ENCODE data around the gene CST9. TPM values are rescaled to one million over a fixed set of nuclear protein-coding genes. Genes with fewer than 3 reads are reported as not detected.

CST9 gene
- total RNA-seq, 1 experiment from 2014 or later = not detected

GRCh38 chr20:23604306-23604705 is 1.4 kb downstream of the CST9 start:
- Histone ChIP-seq H3K9ac (ENCODE audit: low read length) (no peak overlapping the region), H3K4me1 (ENCODE audit: control insufficient read depth in 1 of 2, insufficient read depth in 2 of 2, low read length in 2 of 2) (no peaks in the 10 kb centered on the region), H4K20me1 (ENCODE audit: insufficient read depth) (no peaks in the 10 kb centered on the region), H3K4me2 (ENCODE audit: low read length) (no peak overlapping the region), H3K27ac (ENCODE audit: low read depth, low read length) (no peak overlapping the region), H3K4me3 (replicated peaks in 1 of 2; ENCODE audit: low read depth in 1 of 2, low read length in 2 of 2) (no peak overlapping the region), H3K9me3 (ENCODE audit: control insufficient read depth in 1 of 2, insufficient read depth in 1 of 2, low read depth in 1 of 2, low read length in 2 of 2) (no peaks in the 10 kb centered on the region), H3K27me3 (ENCODE audit: insufficient read depth, low read length) (peaks cover 25% of the 10 kb centered on the region), H3K79me2 (ENCODE audit: insufficient read depth, low read length) (no peaks in the 10 kb centered on the region), H3K9me2 (ENCODE audit: insufficient read depth) (no peaks in the 10 kb centered on the region), H3K36me3 (ENCODE audit: control insufficient read depth in 1 of 2, insufficient read depth in 2 of 2, low read length in 2 of 2) (no peaks in the 10 kb centered on the region), H2AFZ (ENCODE audit: low read depth, low read length, poor library complexity, severe bottlenecking) (no peak overlapping the region)
- RAD21 ChIA-PET (ENCODE audit: low non-redundant PET in 1 of 2, low total read pairs in 2 of 2, uncharacterized antibody in 2 of 2, unreplicated experiment in 2 of 2) = no interaction called here
- TF ChIP-seq POLR2A (IDR thresholded peaks at IDR 0.05; ENCODE audit: borderline replicate concordance, extremely low read depth, insufficient read depth, insufficient read length) = no peak
- TF ChIP-seq ZFX (IDR thresholded peaks at IDR 0.05) = no peak
- TF ChIP-seq ZNF274 (IDR thresholded peaks at IDR 0.05; ENCODE audit: low read depth, low read length) = no peak
- TF ChIP-seq SRF (IDR thresholded peaks at IDR 0.05; ENCODE audit: low read depth) = no peak
- TF ChIP-seq, protein P1, sequence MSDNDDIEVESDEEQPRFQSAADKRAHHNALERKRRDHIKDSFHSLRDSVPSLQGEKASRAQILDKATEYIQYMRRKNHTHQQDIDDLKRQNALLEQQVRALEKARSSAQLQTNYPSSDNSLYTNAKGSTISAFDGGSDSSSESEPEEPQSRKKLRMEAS (IDR thresholded peaks at IDR 0.05) = no peak
- TF ChIP-seq, protein P2, sequence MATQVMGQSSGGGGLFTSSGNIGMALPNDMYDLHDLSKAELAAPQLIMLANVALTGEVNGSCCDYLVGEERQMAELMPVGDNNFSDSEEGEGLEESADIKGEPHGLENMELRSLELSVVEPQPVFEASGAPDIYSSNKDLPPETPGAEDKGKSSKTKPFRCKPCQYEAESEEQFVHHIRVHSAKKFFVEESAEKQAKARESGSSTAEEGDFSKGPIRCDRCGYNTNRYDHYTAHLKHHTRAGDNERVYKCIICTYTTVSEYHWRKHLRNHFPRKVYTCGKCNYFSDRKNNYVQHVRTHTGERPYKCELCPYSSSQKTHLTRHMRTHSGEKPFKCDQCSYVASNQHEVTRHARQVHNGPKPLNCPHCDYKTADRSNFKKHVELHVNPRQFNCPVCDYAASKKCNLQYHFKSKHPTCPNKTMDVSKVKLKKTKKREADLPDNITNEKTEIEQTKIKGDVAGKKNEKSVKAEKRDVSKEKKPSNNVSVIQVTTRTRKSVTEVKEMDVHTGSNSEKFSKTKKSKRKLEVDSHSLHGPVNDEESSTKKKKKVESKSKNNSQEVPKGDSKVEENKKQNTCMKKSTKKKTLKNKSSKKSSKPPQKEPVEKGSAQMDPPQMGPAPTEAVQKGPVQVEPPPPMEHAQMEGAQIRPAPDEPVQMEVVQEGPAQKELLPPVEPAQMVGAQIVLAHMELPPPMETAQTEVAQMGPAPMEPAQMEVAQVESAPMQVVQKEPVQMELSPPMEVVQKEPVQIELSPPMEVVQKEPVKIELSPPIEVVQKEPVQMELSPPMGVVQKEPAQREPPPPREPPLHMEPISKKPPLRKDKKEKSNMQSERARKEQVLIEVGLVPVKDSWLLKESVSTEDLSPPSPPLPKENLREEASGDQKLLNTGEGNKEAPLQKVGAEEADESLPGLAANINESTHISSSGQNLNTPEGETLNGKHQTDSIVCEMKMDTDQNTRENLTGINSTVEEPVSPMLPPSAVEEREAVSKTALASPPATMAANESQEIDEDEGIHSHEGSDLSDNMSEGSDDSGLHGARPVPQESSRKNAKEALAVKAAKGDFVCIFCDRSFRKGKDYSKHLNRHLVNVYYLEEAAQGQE (IDR thresholded peaks at IDR 0.05; ENCODE audit: low read depth) = no peak
- BruUV-seq (replicated peaks) = no TSS peak
- CTCF ChIA-PET = no interaction called here
- POLR2A ChIA-PET = no interaction called here
- intact Hi-C loops (cut with micrococcal nuclease) = no loop called here
- ATAC-seq = no peak
- no peak for DNase-seq (ENCODE audit: low read depth, low spot score)

- ATAC-seq (no peak), DNase-seq (ENCODE audit: low read depth, low spot score) (no peak)
- TF ChIP-seq EZH2 (IDR thresholded peaks at IDR 0.05) (no peak), EGR1 (IDR thresholded peaks at IDR 0.05; ENCODE audit: low read depth) (no peak), SP1 (IDR thresholded peaks at IDR 0.05; ENCODE audit: low read depth) (no peak), RAD21 (IDR thresholded peaks at IDR 0.05; ENCODE audit: low read depth) (no peak), CBX3 (IDR thresholded peaks at IDR 0.05; ENCODE audit: low read depth) (no peak), ZFX (IDR thresholded peaks at IDR 0.05) (no peak), CEBPB (IDR thresholded peaks at IDR 0.05; ENCODE audit: low read depth) (no peak), ELF1 (IDR thresholded peaks at IDR 0.05; ENCODE audit: borderline replicate concordance, low read depth) (no peak), EZH2phosphoT487 (IDR thresholded peaks at IDR 0.05; ENCODE audit: borderline replicate concordance) (no peak), JUND (IDR thresholded peaks at IDR 0.05) (no peak), YY1 (IDR thresholded peaks at IDR 0.05; ENCODE audit: extremely low read depth, insufficient replicate concordance, low read depth, low read length) (no peak), FOSL1 (IDR thresholded peaks at IDR 0.05; ENCODE audit: low read depth) (no peak), ZNF274 (IDR thresholded peaks at IDR 0.05; ENCODE audit: low read depth, low read length) (no peak)
- Histone ChIP-seq H3K27ac (ENCODE audit: low read depth, low read length) (no peak overlapping the region), H3K4me2 (ENCODE audit: low read length) (no peak overlapping the region), H2AFZ (ENCODE audit: low read depth, low read length, poor library complexity, severe bottlenecking) (no peak overlapping the region), H3K9me2 (ENCODE audit: insufficient read depth) (no peaks in the 10 kb centered on the region), H3K79me2 (ENCODE audit: insufficient read depth, low read length) (no peaks in the 10 kb centered on the region), H3K4me1 (ENCODE audit: control insufficient read depth in 1 of 2, insufficient read depth in 2 of 2, low read length in 2 of 2) (no peaks in the 10 kb centered on the region), H3K36me3 (ENCODE audit: control insufficient read depth in 1 of 2, insufficient read depth in 2 of 2, low read length in 2 of 2) (no peaks in the 10 kb centered on the region), H3K27me3 (ENCODE audit: insufficient read depth, low read length) (peaks cover 34% of the 10 kb centered on the region), H3K9me3 (ENCODE audit: control insufficient read depth in 1 of 2, insufficient read depth in 1 of 2, low read depth in 1 of 2, low read length in 2 of 2) (no peaks in the 10 kb centered on the region), H3K4me3 (replicated peaks in 1 of 2; ENCODE audit: low read depth in 1 of 2, low read length in 2 of 2) (no peak overlapping the region), H4K20me1 (ENCODE audit: insufficient read depth) (no peaks in the 10 kb centered on the region), H3K9ac (ENCODE audit: low read length) (no peak overlapping the region)
- ChIA-PET POLR2A (no interaction called here), RAD21 (ENCODE audit: low non-redundant PET in 1 of 2, low total read pairs in 2 of 2, uncharacterized antibody in 2 of 2, unreplicated experiment in 2 of 2) (no interaction called here), CTCF (no interaction called here)
- intact Hi-C loops (cut with micrococcal nuclease) = no loop called here
- BruUV-seq (replicated peaks) = no TSS peak
Measured at GRCh38 chr20:23603321-23603720, 2.4 kb downstream of the CST9 start.

Data from HCT116 (cell line).